Middle frontal gyrus (tissue), 1 donor: ENCODE measurements around the gene NPIPB9.

Source experiments
- DNase-seq: peaks from one replicate; pipeline ENCODE4 v3.0.0-alpha.2; 2015; ENCODE audit warnings: low spot score; ENCODE audit errors: extremely low spot score

Gene NPIPB9

DNA sequence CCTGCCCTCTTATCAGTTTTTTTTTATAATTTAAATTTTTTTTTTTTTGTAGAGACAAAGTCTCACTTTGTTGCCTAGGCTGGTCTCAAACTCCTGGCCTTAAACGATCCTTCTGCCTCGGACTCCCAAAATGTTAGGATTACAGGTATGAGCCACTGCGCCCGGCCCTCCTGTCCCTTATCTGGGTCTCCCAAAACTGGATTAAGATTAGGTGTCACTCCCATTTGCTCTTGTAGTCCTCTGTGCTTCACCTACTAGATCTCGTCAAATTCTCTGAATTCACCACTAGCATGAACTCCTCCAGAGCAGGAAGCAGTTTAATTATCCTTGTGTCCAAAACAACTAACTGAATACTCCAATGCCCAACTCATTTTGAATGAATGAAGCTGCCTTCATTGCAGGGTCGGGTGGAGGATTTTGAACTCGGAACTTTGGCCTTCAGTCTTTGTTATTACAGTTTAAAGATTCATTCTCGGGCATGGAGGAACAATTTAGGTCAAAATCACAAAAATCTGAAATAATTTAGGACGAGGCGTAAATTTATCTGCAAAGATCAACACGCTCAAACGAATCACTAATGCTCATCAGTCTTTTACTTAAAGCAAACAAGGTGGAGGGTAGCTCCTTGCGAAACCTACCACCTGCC lies 70.4 kb downstream of the NPIPB9 start:
- DNase-seq, result no peak
